Thyroid gland (tissue), 4 donors: ENCODE data around the gene SCRN2.

Experiments
- POLR2A ChIP-seq, 2 donors: fragments of 450-650 bp; IDR thresholded peaks; one replicate each; pipeline ENCODE4 v1.6.1; 2017; ENCODE audit warnings: antibody characterized with exemption in 2 of 2, mild to moderate bottlenecking in 2 of 2, moderate library complexity in 1 of 2
- TF ChIP-seq, protein P1 (sequence below), 6 experiments: fragments of 200-600 bp in 3 of 6; fragments of 450-650 bp in 3 of 6; sonication (generic) in 3 of 6; IDR thresholded peaks; one replicate each; pipeline ENCODE4 v1.5.1; 2016 to 2019; ENCODE audit warnings: antibody characterized with exemption in 6 of 6, mild to moderate bottlenecking in 2 of 6, inconsistent platforms in 1 of 6, moderate library complexity in 1 of 6

DNA sequence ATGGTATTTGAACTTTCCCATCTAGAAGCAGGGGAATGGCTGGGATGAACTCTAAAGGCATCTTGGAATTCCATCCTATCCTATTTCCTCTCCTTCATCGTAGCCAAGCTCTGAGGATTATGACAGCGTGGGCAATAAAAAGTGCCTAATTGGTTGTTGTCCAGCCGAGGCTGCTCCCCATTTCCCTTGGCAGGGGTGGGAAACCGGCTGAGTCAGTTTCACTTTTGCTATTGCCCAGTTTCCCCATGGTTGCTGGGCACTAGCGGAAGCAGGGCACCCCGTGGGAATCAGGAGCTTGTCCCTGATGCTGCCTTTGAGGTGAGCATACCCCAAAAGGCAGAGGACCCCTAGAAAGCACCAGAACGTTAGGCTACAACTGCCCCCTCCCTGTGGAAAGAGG is 41.2 kb upstream of the SCRN2 start:
- no peak for TF ChIP-seq POLR2A (IDR thresholded peaks at IDR 0.05)
- TF ChIP-seq, protein P1, sequence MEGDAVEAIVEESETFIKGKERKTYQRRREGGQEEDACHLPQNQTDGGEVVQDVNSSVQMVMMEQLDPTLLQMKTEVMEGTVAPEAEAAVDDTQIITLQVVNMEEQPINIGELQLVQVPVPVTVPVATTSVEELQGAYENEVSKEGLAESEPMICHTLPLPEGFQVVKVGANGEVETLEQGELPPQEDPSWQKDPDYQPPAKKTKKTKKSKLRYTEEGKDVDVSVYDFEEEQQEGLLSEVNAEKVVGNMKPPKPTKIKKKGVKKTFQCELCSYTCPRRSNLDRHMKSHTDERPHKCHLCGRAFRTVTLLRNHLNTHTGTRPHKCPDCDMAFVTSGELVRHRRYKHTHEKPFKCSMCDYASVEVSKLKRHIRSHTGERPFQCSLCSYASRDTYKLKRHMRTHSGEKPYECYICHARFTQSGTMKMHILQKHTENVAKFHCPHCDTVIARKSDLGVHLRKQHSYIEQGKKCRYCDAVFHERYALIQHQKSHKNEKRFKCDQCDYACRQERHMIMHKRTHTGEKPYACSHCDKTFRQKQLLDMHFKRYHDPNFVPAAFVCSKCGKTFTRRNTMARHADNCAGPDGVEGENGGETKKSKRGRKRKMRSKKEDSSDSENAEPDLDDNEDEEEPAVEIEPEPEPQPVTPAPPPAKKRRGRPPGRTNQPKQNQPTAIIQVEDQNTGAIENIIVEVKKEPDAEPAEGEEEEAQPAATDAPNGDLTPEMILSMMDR (IDR thresholded peaks at IDR 0.05), result no peak
